HepG2 (cell line): Measurements from ENCODE around the gene ZNF142. TPM values are rescaled to one million over a fixed set of nuclear protein-coding genes. Genes with fewer than 3 reads are reported as not detected.

ENCODE experiments used
- ATAC-seq: fragments of 200-7000 bp; cut with Tn5 transposase; 3 replicates; pipeline ENCODE4 v1.9.1; 2020; ENCODE audit warnings: mild to moderate bottlenecking, moderate library complexity
- BruUV-seq: library from RNA; stranded (reverse); fragments of 400-500 nt; replicated peaks from 2 replicates; lab custom pipeline; 2021; lab: Mats Ljungman, UMichigan
- CTCF ChIA-PET: fragments of 300-600 bp; formaldehyde crosslinking; extraction: SDS; loops from one replicate; lab custom pipeline; 2021; ENCODE audit warnings: low total read pairs, inconsistent platforms, low intra/inter-chr PET ratio; lab: Yijun Ruan, JAX
- POLR2A ChIA-PET: fragments of 350-600 bp; sonication (Branson Sonifier 250); formaldehyde crosslinking; loops from one replicate; lab custom pipeline; 2020; ENCODE audit warnings: antibody characterized with exemption, inconsistent platforms; lab: Yijun Ruan, JAX
- DNase-seq: peaks from one replicate; pipeline ENCODE4 v3.0.0-alpha.2; 2015; ENCODE audit warnings: low spot score
- FAIRE-seq: peaks from 3 replicates; lab custom pipeline; 2011; peaks lifted over from hg19 to GRCh38; lab: Jason Lieb, UNC
- H2AFZ ChIP-seq: one replicate; pipeline ENCODE4 v1.6.1; 2011; ENCODE audit warnings: low read length, inconsistent platforms
- H3K27ac ChIP-seq: fragments of 300-600 bp; 3 replicates; pipeline ENCODE4 v1.8.0; 2011; ENCODE audit warnings: mixed run types, mild to moderate bottlenecking, mixed read lengths, low read length, inconsistent platforms; ENCODE audit not compliant: insufficient read depth; ENCODE audit errors: extremely low read length
- H3K27me3 ChIP-seq, 2 experiments: fragments of 200-600 bp in 1 of 2; 2 replicates in 1 of 2; 3 replicates in 1 of 2; pipeline versions ENCODE4 v1.6.0 to v1.8.0; 2011; ENCODE audit warnings: low read length in 2 of 2, mild to moderate bottlenecking in 2 of 2, moderate library complexity in 2 of 2, inconsistent platforms in 1 of 2; ENCODE audit not compliant: insufficient read depth in 2 of 2, control insufficient read depth in 1 of 2
- H3K36me3 ChIP-seq, 2 experiments: fragments of 200-600 bp in 1 of 2; replicated peaks in 1 of 2; 2 replicates in 1 of 2; 3 replicates in 1 of 2; pipeline versions ENCODE4 v1.5.1 to v1.8.0; 2011; ENCODE audit warnings: low read length in 2 of 2, inconsistent platforms in 1 of 2; ENCODE audit not compliant: insufficient read depth in 2 of 2, control insufficient read depth in 1 of 2
- H3K4me1 ChIP-seq: 2 replicates; pipeline ENCODE4 v1.5.1; 2012; ENCODE audit warnings: low read length, inconsistent platforms; ENCODE audit not compliant: insufficient read depth
- H3K4me2 ChIP-seq: 2 replicates; pipeline ENCODE4 v1.6.0; 2011; ENCODE audit warnings: low read depth, low read length, inconsistent platforms
- H3K4me3 ChIP-seq, 3 experiments: fragments of 200-600 bp in 1 of 3; sonication (generic), shearing (Covaris generic) in 1 of 3; replicated peaks in 1 of 3; 2 replicates each; pipeline ENCODE4 v1.5.1; 2011 to 2016; ENCODE audit warnings: low read length in 3 of 3, inconsistent platforms in 2 of 3, low read depth in 2 of 3, mild to moderate bottlenecking in 2 of 3, control low read depth in 1 of 3, mixed read lengths in 1 of 3; ENCODE audit not compliant: insufficient read depth in 1 of 3
- H3K79me2 ChIP-seq: one replicate; pipeline ENCODE4 v1.6.1; 2011; ENCODE audit warnings: low read length, inconsistent platforms; ENCODE audit not compliant: insufficient read depth
- H3K9ac ChIP-seq: 2 replicates; pipeline ENCODE4 v1.6.0; 2011; ENCODE audit warnings: mild to moderate bottlenecking, low read depth, low read length, inconsistent platforms; ENCODE audit not compliant: insufficient read depth
- H3K9me3 ChIP-seq: 2 replicates; pipeline ENCODE4 v1.5.1; 2012; ENCODE audit warnings: mild to moderate bottlenecking, low read length
- H4K20me1 ChIP-seq: 2 replicates; pipeline ENCODE4 v1.6.0; 2011; ENCODE audit warnings: inconsistent platforms, mild to moderate bottlenecking, low read length, moderate library complexity; ENCODE audit not compliant: insufficient read depth
- HNF4G ChIP-seq, 2 experiments: sonication (generic) in 1 of 2; formaldehyde crosslinking in 1 of 2; IDR thresholded peaks; 2 replicates each; pipeline versions ENCODE4 v1.4.0 to v1.6.1; 2011 to 2020; ENCODE audit warnings: borderline replicate concordance in 2 of 2, low read depth in 2 of 2, mild to moderate bottlenecking in 2 of 2, low read length in 1 of 2, missing genetic modification reagents in 1 of 2, moderate library complexity in 1 of 2
- NR2C2 ChIP-seq: sonication (generic); formaldehyde crosslinking; IDR thresholded peaks from 2 replicates; pipeline ENCODE4 v1.4.0; 2020; ENCODE audit warnings: missing genetic modification reagents, mild to moderate bottlenecking, moderate library complexity, borderline replicate concordance
- NR2F1 ChIP-seq, 2 experiments: fragments of 450-650 bp in 1 of 2; formaldehyde crosslinking in 1 of 2; IDR thresholded peaks; 2 replicates each; pipeline versions ENCODE4 v1.5.0 to v1.6.1; 2016 to 2020; ENCODE audit warnings: mild to moderate bottlenecking in 1 of 2, missing compliant biosample characterization in 1 of 2, missing genetic modification reagents in 1 of 2, moderate library complexity in 1 of 2
- NR2F6 ChIP-seq, 2 experiments: IDR thresholded peaks; 2 replicates each; pipeline ENCODE4 v1.6.1; 2016; ENCODE audit warnings: antibody characterized with exemption in 1 of 2, mild to moderate bottlenecking in 1 of 2
- ZBTB38 ChIP-seq: sonication (generic); formaldehyde crosslinking; IDR thresholded peaks from 2 replicates; pipeline ENCODE4 v1.5.1; 2020; ENCODE audit warnings: mild to moderate bottlenecking, missing genetic modification reagents
- ZNF589 ChIP-seq: sonication (generic); formaldehyde crosslinking; conservative IDR thresholded peaks from 2 replicates; pipeline ENCODE4 v1.8.0; 2022; ENCODE audit warnings: mild to moderate bottlenecking, moderate library complexity, missing genetic modification reagents
- ZSCAN25 ChIP-seq: sonication (generic); formaldehyde crosslinking; IDR thresholded peaks from 2 replicates; pipeline ENCODE4 v1.8.0; 2022; ENCODE audit warnings: mild to moderate bottlenecking, missing genetic modification reagents
- WGBS: methylation state at CpG from one replicate; pipeline ENCODE4 v1.1.6; 2017; ENCODE audit warnings: low lambda C conversion rate; 5-methylcytosine and 5-hydroxymethylcytosine counted together
- in situ Hi-C: cut with HindIII; loops from 2 replicates; pipeline ENCODE4 v1.10.0; 2017; ENCODE audit warnings: low pct_unique_long_range_greater_than_20kb; ENCODE audit not compliant: extremely low pct_ligation_motif_present
- intact Hi-C: fragments of 100-400 bp; cut with micrococcal nuclease; formaldehyde crosslinking; loops from one replicate; pipeline ENCODE4 v1.10.0; 2022; ENCODE audit not compliant: unreplicated experiment
- polyA plus RNA-seq, 8 experiments: library from polyadenylated mRNA; depleted of rRNA in 3 of 8; stranded (reverse) in 7 of 8; unstranded in 1 of 8; fragments of >200 nt; fragmentation: Illumina TruSeq in 4 of 8; extraction: Trizol in 4 of 8; gene quantifications; 2 replicates each; pipeline versions ENCODE4 v1.2.1 to v1.2.3, GENCODE V29; 2011 to 2016; ENCODE audit warnings: low read depth in 4 of 8, missing spikeins in 1 of 8, mixed read lengths in 1 of 8; ENCODE audit not compliant: insufficient read depth in 1 of 8
- total RNA-seq, 5 experiments: library from RNA; depleted of rRNA; stranded (reverse); fragments of >200 nt; fragmentation: Illumina TruSeq; extraction: Trizol; gene quantifications; 2 replicates each; pipeline ENCODE4 v1.2.3, GENCODE V29; 2016; ENCODE audit warnings: low read depth in 1 of 5
- TF ChIP-seq, protein P1 (sequence below): sonication (generic); formaldehyde crosslinking; IDR thresholded peaks from 2 replicates; pipeline ENCODE4 v1.4.0; 2020; ENCODE audit warnings: missing genetic modification reagents
- TF ChIP-seq, protein P2 (sequence below): sonication (generic); formaldehyde crosslinking; IDR thresholded peaks from 2 replicates; pipeline ENCODE4 v1.4.0; 2020; ENCODE audit warnings: missing genetic modification reagents
- TF ChIP-seq, protein P3 (sequence below): sonication (generic); formaldehyde crosslinking; IDR thresholded peaks from 2 replicates; pipeline ENCODE4 v1.4.0; 2020; ENCODE audit warnings: missing genetic modification reagents
- TF ChIP-seq, protein P4 (sequence below): sonication (generic); formaldehyde crosslinking; IDR thresholded peaks from 2 replicates; pipeline ENCODE4 v1.8.0; 2023; ENCODE audit warnings: mild to moderate bottlenecking, missing genetic modification reagents

ZNF142 gene
- total and polyA plus RNA-seq, 2 of the 13 experiments (the other 11 are each of a cell fraction or from before 2014, with no cell fraction given) = 4.8 to 11.4 TPM

DNA sequence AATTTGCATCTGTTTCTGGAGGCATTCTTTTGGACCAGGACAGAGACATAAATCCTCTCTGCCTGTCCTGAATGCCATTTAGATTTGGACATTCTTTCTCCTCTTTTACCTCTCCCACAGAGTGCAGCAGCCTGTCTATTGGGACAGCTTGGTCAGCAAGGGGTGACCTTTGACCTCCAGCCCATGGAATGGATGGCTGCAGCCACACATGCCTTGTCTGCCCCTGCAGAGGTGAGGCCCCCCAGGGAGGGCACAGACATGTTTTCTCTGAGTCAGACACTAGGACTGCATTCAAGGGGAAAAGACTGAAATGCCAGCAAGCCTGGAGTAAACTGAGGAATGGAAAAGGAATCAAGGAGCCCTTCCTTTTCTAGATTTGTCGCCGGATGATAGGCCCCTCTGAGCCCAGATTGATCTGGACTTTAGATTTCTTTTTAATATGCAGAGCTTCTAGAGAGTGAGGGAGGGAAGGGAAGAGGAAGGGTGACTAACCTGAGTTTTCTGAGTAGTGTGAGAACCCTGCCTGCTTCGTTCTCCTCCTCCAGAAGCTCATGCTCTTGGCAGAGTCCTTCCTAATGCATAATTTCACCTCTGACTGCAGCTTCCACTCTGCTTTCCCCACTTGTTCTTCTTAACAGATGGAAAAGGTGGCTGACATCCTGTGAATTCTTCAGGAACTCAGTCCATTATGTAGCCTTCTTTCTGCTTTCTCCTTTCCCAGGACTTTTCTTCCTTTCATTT is 35.2 kb upstream of the ZNF142 start:
- TF ChIP-seq ZBTB38 (CRISPR knock-in tag) = no peak
- 0 out of 4 replicates have a peak, but pooled peaks of 1 of the 2 experiments have one; percentile 23 for TF ChIP-seq NR2F1 (CRISPR knock-in tag; IDR thresholded peaks at IDR 0.05)
- no peak for TF ChIP-seq ZNF589 (CRISPR knock-in tag)
- TF ChIP-seq, protein P1, sequence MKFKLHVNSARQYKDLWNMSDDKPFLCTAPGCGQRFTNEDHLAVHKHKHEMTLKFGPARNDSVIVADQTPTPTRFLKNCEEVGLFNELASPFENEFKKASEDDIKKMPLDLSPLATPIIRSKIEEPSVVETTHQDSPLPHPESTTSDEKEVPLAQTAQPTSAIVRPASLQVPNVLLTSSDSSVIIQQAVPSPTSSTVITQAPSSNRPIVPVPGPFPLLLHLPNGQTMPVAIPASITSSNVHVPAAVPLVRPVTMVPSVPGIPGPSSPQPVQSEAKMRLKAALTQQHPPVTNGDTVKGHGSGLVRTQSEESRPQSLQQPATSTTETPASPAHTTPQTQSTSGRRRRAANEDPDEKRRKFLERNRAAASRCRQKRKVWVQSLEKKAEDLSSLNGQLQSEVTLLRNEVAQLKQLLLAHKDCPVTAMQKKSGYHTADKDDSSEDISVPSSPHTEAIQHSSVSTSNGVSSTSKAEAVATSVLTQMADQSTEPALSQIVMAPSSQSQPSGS (CRISPR knock-in tag) = no peak
- TF ChIP-seq HNF4G (IDR thresholded peaks at IDR 0.05; ENCODE audit: borderline replicate concordance, low read depth, low read length) = peak; percentile 45; the same call in 1 of the 2 replicates
- TF ChIP-seq HNF4G (CRISPR knock-in tag; IDR thresholded peaks at IDR 0.05; ENCODE audit: borderline replicate concordance, low read depth) = no peak
- peak; percentile 84 for TF ChIP-seq NR2F6 (IDR thresholded peaks at IDR 0.05)
- peak; percentile 67; the same call in 1 of the 2 replicates for TF ChIP-seq NR2F6 (CRISPR knock-in tag; IDR thresholded peaks at IDR 0.05)
- TF ChIP-seq, protein P2, sequence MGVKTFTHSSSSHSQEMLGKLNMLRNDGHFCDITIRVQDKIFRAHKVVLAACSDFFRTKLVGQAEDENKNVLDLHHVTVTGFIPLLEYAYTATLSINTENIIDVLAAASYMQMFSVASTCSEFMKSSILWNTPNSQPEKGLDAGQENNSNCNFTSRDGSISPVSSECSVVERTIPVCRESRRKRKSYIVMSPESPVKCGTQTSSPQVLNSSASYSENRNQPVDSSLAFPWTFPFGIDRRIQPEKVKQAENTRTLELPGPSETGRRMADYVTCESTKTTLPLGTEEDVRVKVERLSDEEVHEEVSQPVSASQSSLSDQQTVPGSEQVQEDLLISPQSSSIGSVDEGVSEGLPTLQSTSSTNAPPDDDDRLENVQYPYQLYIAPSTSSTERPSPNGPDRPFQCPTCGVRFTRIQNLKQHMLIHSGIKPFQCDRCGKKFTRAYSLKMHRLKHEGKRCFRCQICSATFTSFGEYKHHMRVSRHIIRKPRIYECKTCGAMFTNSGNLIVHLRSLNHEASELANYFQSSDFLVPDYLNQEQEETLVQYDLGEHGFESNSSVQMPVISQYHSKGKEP (CRISPR knock-in tag) = no peak
- TF ChIP-seq, protein P3, sequence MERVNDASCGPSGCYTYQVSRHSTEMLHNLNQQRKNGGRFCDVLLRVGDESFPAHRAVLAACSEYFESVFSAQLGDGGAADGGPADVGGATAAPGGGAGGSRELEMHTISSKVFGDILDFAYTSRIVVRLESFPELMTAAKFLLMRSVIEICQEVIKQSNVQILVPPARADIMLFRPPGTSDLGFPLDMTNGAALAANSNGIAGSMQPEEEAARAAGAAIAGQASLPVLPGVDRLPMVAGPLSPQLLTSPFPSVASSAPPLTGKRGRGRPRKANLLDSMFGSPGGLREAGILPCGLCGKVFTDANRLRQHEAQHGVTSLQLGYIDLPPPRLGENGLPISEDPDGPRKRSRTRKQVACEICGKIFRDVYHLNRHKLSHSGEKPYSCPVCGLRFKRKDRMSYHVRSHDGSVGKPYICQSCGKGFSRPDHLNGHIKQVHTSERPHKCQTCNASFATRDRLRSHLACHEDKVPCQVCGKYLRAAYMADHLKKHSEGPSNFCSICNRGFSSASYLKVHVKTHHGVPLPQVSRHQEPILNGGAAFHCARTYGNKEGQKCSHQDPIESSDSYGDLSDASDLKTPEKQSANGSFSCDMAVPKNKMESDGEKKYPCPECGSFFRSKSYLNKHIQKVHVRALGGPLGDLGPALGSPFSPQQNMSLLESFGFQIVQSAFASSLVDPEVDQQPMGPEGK = peak; percentile 53; the same call in 1 of the 2 replicates
- TF ChIP-seq, protein P4, sequence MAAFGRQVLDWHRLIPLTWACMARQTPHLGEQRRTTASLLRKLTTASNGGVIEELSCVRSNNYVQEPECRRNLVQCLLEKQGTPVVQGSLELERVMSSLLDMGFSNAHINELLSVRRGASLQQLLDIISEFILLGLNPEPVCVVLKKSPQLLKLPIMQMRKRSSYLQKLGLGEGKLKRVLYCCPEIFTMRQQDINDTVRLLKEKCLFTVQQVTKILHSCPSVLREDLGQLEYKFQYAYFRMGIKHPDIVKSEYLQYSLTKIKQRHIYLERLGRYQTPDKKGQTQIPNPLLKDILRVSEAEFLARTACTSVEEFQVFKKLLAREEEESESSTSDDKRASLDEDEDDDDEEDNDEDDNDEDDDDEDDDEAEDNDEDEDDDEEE (CRISPR knock-in tag) = no peak
- peak; percentile 70 for TF ChIP-seq NR2C2
- TF ChIP-seq ZSCAN25 (CRISPR knock-in tag) = peak; percentile 93
- ATAC-seq (peak; percentile 69), FAIRE-seq (peak; percentile 67), DNase-seq (no peak)
- H3K4me1 ChIP-seq = peaks cover 9% of the 10 kb centered on the region
- intact Hi-C loops (no loop called here), in situ Hi-C loops (no loop called here)
- no TSS peak for BruUV-seq
- H3K9ac ChIP-seq = no peak overlapping the region
- no peak overlapping the region for H3K4me3 ChIP-seq
- peaks cover 18 to 56% of the 10 kb centered on the region in 2 experiments for H3K36me3 ChIP-seq
- H2AFZ ChIP-seq = no peak overlapping the region
- no peaks in the 10 kb centered on the region for H3K27me3 ChIP-seq
- POLR2A ChIA-PET = interaction anchor here (1.4 kb wide), 1 partner anchor 16 kb away, joined by 3 read pairs; the partner anchor contains the start of gene TTLL4
- no peaks in the 10 kb centered on the region for H3K9me3 ChIP-seq
- H4K20me1 ChIP-seq = no peaks in the 10 kb centered on the region
- CTCF ChIA-PET = no interaction called here
- WGBS = 96% methylated on average over 3 of the region's 3 CpGs
- no peak overlapping the region for H3K4me2 ChIP-seq
- H3K27ac ChIP-seq = no peak overlapping the region
- H3K79me2 ChIP-seq = no peaks in the 10 kb centered on the region
